WTC11 (cell line): Measurements from ENCODE around the gene SLBP. TPM values are rescaled to one million over a fixed set of nuclear protein-coding genes. Genes with fewer than 3 reads are reported as not detected.

ENCODE experiments used
- ATAC-seq: fragments of 200-7000 bp; cut with Tn5 transposase; 2 replicates; pipeline ENCODE4 v1.10.0; 2021; ENCODE audit warnings: mild to moderate bottlenecking, moderate library complexity
- CTCF ChIA-PET: fragments of 300-600 bp; sonication (Branson Sonifier 250); formaldehyde crosslinking; loops from one replicate; lab custom pipeline; 2021; ENCODE audit warnings: antibody characterized with exemption; lab: Charles Lee
- POLR2A ChIA-PET: fragments of 350-600 bp; sonication (Branson Sonifier 250); formaldehyde crosslinking; loops from one replicate; lab custom pipeline; 2021; ENCODE audit warnings: antibody characterized with exemption; lab: Charles Lee
- DNase-seq: peaks from one replicate; pipeline ENCODE4 v3.0.0; 2021; ENCODE audit warnings: low spot score
- H3K27ac Mint-ChIP-seq: 2 replicates; pipeline ENCODE4 v1.8.0; 2021; ENCODE audit warnings: mixed read lengths
- H3K27me3 Mint-ChIP-seq: 2 replicates; pipeline ENCODE4 v1.8.0; 2021; ENCODE audit warnings: low read depth, mild to moderate bottlenecking, moderate library complexity, mixed read lengths
- H3K36me3 Mint-ChIP-seq: 2 replicates; pipeline ENCODE4 v1.8.0; 2021; ENCODE audit warnings: mixed read lengths
- H3K4me1 Mint-ChIP-seq: 2 replicates; pipeline ENCODE4 v1.8.0; 2022; ENCODE audit warnings: mixed read lengths
- H3K4me3 Mint-ChIP-seq: 2 replicates; pipeline ENCODE4 v1.8.0; 2021; ENCODE audit warnings: mild to moderate bottlenecking, moderate library complexity, mixed read lengths
- H3K9me3 Mint-ChIP-seq: 2 replicates; pipeline ENCODE4 v1.8.0; 2021; ENCODE audit warnings: mixed read lengths
- CREB1 ChIP-seq: sonication (generic); formaldehyde crosslinking; IDR thresholded peaks from 2 replicates; pipeline ENCODE4 v1.8.0; 2023; ENCODE audit warnings: mild to moderate bottlenecking, missing genetic modification reagents
- E2F1 ChIP-seq: sonication (generic); formaldehyde crosslinking; IDR thresholded peaks from 2 replicates; pipeline ENCODE4 v1.8.0; 2022; ENCODE audit warnings: mild to moderate bottlenecking, missing genetic modification reagents
- ELF4 ChIP-seq: sonication (generic); formaldehyde crosslinking; IDR thresholded peaks from 2 replicates; pipeline ENCODE4 v1.8.1; 2022; ENCODE audit warnings: low read depth, mild to moderate bottlenecking, moderate library complexity, missing genetic modification reagents
- EMX1 ChIP-seq: fragments of 250-450 bp; sonication (Bioruptor Pico); IDR thresholded peaks from 2 replicates; pipeline ENCODE4 v1.8.0; 2021; ENCODE audit warnings: mild to moderate bottlenecking
- GTF2I ChIP-seq: fragments of 250-450 bp; sonication (Bioruptor Pico); conservative IDR thresholded peaks from 2 replicates; pipeline ENCODE4 v1.4.0; 2021; ENCODE audit warnings: mild to moderate bottlenecking
- HMGXB4 ChIP-seq: sonication (generic); formaldehyde crosslinking; IDR thresholded peaks from 2 replicates; pipeline ENCODE4 v1.8.1; 2023; ENCODE audit warnings: mild to moderate bottlenecking, moderate library complexity, missing genetic modification reagents
- IRF2 ChIP-seq: sonication (generic); formaldehyde crosslinking; IDR thresholded peaks from 2 replicates; pipeline ENCODE4 v1.8.0; 2022; ENCODE audit warnings: low read depth, missing genetic modification reagents, borderline replicate concordance
- JAZF1 ChIP-seq: fragments of 250-450 bp; sonication (Bioruptor Pico); IDR thresholded peaks from 2 replicates; pipeline ENCODE4 v1.9.0; 2021; ENCODE audit warnings: moderate library complexity, mild to moderate bottlenecking, inconsistent platforms
- JUN ChIP-seq: sonication (generic); formaldehyde crosslinking; IDR thresholded peaks from 2 replicates; pipeline ENCODE4 v1.8.0; 2023; ENCODE audit warnings: mild to moderate bottlenecking, missing genetic modification reagents
- RORB ChIP-seq: fragments of 250-450 bp; sonication (Bioruptor Pico); IDR thresholded peaks from 2 replicates; pipeline ENCODE4 v1.9.0; 2021; ENCODE audit warnings: mild to moderate bottlenecking
- SMAD3 ChIP-seq: sonication (generic); formaldehyde crosslinking; IDR thresholded peaks from 2 replicates; pipeline ENCODE4 v1.8.0; 2022; ENCODE audit warnings: missing genetic modification reagents, mild to moderate bottlenecking, borderline replicate concordance
- SP1 ChIP-seq: sonication (generic); formaldehyde crosslinking; conservative IDR thresholded peaks from 2 replicates; pipeline ENCODE4 v1.8.1; 2022; ENCODE audit warnings: missing genetic modification reagents
- TCF7 ChIP-seq: sonication (generic); formaldehyde crosslinking; IDR thresholded peaks from 2 replicates; pipeline ENCODE4 v1.8.0; 2022; ENCODE audit warnings: mild to moderate bottlenecking, low read depth, missing genetic modification reagents, moderate library complexity
- TEAD4 ChIP-seq: sonication (generic); formaldehyde crosslinking; IDR thresholded peaks from 2 replicates; pipeline ENCODE4 v1.8.0; 2022; ENCODE audit warnings: mild to moderate bottlenecking, missing genetic modification reagents
- TP53 ChIP-seq: sonication (generic); formaldehyde crosslinking; IDR thresholded peaks from 2 replicates; pipeline ENCODE4 v1.8.1; 2023; ENCODE audit warnings: mild to moderate bottlenecking, missing genetic modification reagents
- ZBTB21 ChIP-seq: sonication (generic); formaldehyde crosslinking; IDR thresholded peaks from 2 replicates; pipeline ENCODE4 v1.8.1; 2023; ENCODE audit warnings: mild to moderate bottlenecking, missing genetic modification reagents, borderline replicate concordance
- ZNF232 ChIP-seq: sonication (generic); formaldehyde crosslinking; IDR thresholded peaks from 2 replicates; pipeline ENCODE4 v1.8.0; 2022; ENCODE audit warnings: mild to moderate bottlenecking, missing genetic modification reagents
- ZNF317 ChIP-seq: sonication (generic); formaldehyde crosslinking; IDR thresholded peaks from 2 replicates; pipeline ENCODE4 v1.8.1; 2023; ENCODE audit warnings: low read depth, mild to moderate bottlenecking, moderate library complexity, missing genetic modification reagents, borderline replicate concordance
- ZNF532 ChIP-seq: fragments of 250-450 bp; sonication (Bioruptor Pico); IDR thresholded peaks from 2 replicates; pipeline ENCODE4 v1.9.0; 2021; ENCODE audit warnings: mild to moderate bottlenecking, borderline replicate concordance
- total RNA-seq: library from RNA; stranded (reverse); gene quantifications from 3 replicates; pipeline ENCODE4 v1.2.3, GENCODE V29; 2021
- TF ChIP-seq, protein P1 (sequence below): sonication (generic); formaldehyde crosslinking; IDR thresholded peaks from 2 replicates; pipeline ENCODE4 v1.8.1; 2023; ENCODE audit warnings: mild to moderate bottlenecking, missing genetic modification reagents
- TF ChIP-seq, protein P2 (sequence below): sonication (generic); formaldehyde crosslinking; IDR thresholded peaks from 2 replicates; pipeline ENCODE4 v1.8.0; 2023; ENCODE audit warnings: missing genetic modification reagents
- TF ChIP-seq, protein P3 (sequence below): sonication (generic); formaldehyde crosslinking; IDR thresholded peaks from 2 replicates; pipeline ENCODE4 v1.8.1; 2022; ENCODE audit warnings: mild to moderate bottlenecking, moderate library complexity, missing genetic modification reagents
- TF ChIP-seq, protein P4 (sequence below): fragments of 250-450 bp; sonication (Bioruptor Pico); IDR thresholded peaks from 2 replicates; pipeline ENCODE4 v1.9.0; 2021; ENCODE audit warnings: mild to moderate bottlenecking

SLBP gene
- total RNA-seq, 1 experiment from 2014 or later = 40.2 TPM

DNA sequence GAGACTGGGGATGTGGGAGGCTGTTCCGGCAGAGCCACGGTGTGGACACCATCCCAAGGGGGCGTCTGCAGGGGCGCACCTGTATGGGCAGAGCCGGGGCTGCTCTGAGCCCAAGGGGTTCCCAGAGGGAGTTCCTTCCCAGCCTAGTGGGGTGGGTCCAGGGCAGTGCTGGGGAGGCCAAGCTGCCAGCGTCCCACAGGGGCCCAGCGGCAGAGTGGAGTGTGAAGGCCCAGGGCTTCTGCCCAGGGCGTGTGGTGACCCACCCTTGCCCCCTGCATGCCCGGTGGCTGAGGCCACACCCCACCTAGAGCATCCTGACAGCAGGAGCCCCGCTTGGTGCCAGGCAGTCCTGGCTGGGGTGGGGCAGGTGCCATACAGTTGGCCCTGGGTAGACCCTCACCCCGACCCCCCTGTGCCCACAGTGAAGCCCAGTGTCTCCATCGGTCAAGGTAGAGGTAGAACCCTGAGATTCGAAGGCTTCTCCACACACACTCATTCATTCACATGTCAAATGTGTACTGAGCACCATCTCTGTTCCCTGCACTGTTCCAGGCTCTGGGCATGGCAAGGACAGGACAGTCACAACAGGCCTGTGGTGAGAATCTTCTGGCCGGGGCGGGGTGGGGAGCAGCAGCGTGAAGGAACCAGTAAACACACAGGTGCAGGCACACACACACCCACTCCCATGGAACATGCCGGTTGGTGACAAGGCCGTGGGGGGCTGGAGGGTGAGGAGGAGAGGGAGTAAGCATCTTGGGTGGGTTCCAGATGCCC, 38.4 kb upstream of the SLBP start:
- H3K4me1 Mint-ChIP-seq = no peaks in the 10 kb centered on the region
- TF ChIP-seq RORB (CRISPR knock-in tag) (no peak), ZNF232 (no peak), ZNF317 (CRISPR knock-in tag) (no peak), TCF7 (no peak), HMGXB4 (no peak), TEAD4 (no peak), TP53 (CRISPR knock-in tag) (no peak), SMAD3 (no peak), ELF4 (CRISPR knock-in tag) (no peak), JUN (CRISPR knock-in tag) (no peak), IRF2 (CRISPR knock-in tag) (no peak), CREB1 (no peak), SP1 (CRISPR knock-in tag) (no peak), E2F1 (CRISPR knock-in tag) (no peak), GTF2I (CRISPR knock-in tag) (no peak), EMX1 (no peak)
- TF ChIP-seq, protein P1, sequence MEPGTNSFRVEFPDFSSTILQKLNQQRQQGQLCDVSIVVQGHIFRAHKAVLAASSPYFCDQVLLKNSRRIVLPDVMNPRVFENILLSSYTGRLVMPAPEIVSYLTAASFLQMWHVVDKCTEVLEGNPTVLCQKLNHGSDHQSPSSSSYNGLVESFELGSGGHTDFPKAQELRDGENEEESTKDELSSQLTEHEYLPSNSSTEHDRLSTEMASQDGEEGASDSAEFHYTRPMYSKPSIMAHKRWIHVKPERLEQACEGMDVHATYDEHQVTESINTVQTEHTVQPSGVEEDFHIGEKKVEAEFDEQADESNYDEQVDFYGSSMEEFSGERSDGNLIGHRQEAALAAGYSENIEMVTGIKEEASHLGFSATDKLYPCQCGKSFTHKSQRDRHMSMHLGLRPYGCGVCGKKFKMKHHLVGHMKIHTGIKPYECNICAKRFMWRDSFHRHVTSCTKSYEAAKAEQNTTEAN = no peak
- TF ChIP-seq, protein P2, sequence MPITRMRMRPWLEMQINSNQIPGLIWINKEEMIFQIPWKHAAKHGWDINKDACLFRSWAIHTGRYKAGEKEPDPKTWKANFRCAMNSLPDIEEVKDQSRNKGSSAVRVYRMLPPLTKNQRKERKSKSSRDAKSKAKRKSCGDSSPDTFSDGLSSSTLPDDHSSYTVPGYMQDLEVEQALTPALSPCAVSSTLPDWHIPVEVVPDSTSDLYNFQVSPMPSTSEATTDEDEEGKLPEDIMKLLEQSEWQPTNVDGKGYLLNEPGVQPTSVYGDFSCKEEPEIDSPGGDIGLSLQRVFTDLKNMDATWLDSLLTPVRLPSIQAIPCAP (CRISPR knock-in tag) = no peak
- TF ChIP-seq, protein P3, sequence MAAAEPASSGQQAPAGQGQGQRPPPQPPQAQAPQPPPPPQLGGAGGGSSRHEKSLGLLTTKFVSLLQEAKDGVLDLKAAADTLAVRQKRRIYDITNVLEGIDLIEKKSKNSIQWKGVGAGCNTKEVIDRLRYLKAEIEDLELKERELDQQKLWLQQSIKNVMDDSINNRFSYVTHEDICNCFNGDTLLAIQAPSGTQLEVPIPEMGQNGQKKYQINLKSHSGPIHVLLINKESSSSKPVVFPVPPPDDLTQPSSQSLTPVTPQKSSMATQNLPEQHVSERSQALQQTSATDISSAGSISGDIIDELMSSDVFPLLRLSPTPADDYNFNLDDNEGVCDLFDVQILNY (CRISPR knock-in tag) = no peak
- TF ChIP-seq, protein P4, sequence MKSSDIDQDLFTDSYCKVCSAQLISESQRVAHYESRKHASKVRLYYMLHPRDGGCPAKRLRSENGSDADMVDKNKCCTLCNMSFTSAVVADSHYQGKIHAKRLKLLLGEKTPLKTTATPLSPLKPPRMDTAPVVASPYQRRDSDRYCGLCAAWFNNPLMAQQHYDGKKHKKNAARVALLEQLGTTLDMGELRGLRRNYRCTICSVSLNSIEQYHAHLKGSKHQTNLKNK (CRISPR knock-in tag) = no peak
- H3K4me3 Mint-ChIP-seq = no peak overlapping the region
- CTCF ChIA-PET = interaction anchor here (1.0 to 4.1 kb wide), 7 partner anchors 15 to 59 kb away, joined by 3 to 188 read pairs (median 28); partner anchors contain the start of gene FGFR3
- H3K9me3 Mint-ChIP-seq = no peaks in the 10 kb centered on the region
- DNase-seq = no peak
- ATAC-seq = no peak
- no peaks in the 10 kb centered on the region for H3K36me3 Mint-ChIP-seq
- POLR2A ChIA-PET = no interaction called here
- H3K27ac Mint-ChIP-seq = no peak overlapping the region
- H3K27me3 Mint-ChIP-seq = peaks cover 2% of the 10 kb centered on the region; the same call in 1 of the 2 replicates

DNA sequence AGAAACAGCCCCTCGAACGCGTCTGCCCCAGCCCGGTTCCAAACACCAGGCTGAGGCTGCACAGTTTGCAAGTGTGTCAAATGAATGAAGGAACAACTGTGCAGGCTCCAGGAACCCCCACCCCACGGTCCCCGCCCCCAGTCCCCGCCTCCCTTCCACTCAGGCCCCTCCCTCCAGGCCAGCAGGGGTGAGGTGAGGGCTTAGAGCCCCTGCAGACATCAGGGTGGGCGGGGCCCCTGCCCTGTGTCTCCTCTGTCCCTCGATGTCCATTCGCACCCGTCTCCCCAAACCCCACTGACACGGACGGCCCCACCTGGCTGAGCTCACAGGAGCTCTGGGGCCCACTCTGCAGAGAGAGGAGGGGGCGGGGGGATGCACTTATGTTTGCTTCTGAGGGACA, 37.7 kb upstream of the SLBP start:
- CTCF ChIA-PET = interaction anchor here (2.0 to 4.1 kb wide), 4 partner anchors 18 to 92 kb away, joined by 14 to 188 read pairs (median 88); partner anchors contain the start of gene FGFR3
- no peaks in the 10 kb centered on the region for H3K9me3 Mint-ChIP-seq
- DNase-seq = no peak
- no peak for TF ChIP-seq ZNF532 (CRISPR knock-in tag)
- TF ChIP-seq RORB (CRISPR knock-in tag) = no peak
- no peak for TF ChIP-seq JAZF1 (CRISPR knock-in tag)
- TF ChIP-seq E2F1 (CRISPR knock-in tag) = no peak
- TF ChIP-seq ZBTB21 = no peak

More for the DNA sequence above, 37.7 kb upstream of the SLBP start:
- no peak for ATAC-seq
- Mint-ChIP-seq H3K4me3 (no peak overlapping the region), H3K36me3 (peaks cover 6% of the 10 kb centered on the region), H3K27ac (no peak overlapping the region), H3K4me1 (no peaks in the 10 kb centered on the region), H3K27me3 (peaks cover 2% of the 10 kb centered on the region; the same call in 1 of the 2 replicates)
- POLR2A ChIA-PET = no interaction called here
